HEK293T (cell line): ENCODE data around the gene NXN.
A peak's percentile ranks its signal among the peaks of the same experiment; 100 is the strongest.

Experiments
- CTCF ChIA-PET: fragments of 350-600 bp; formaldehyde crosslinking; extraction: SDS; loops from one replicate; lab custom pipeline; 2021; ENCODE audit warnings: antibody characterized with exemption, inconsistent platforms; lab: Yijun Ruan, JAX
- POLR2A ChIA-PET: fragments of 350-600 bp; formaldehyde crosslinking; extraction: SDS; loops from one replicate; lab custom pipeline; 2020; ENCODE audit warnings: antibody characterized with exemption, inconsistent platforms; lab: Yijun Ruan, JAX
- DNase-seq: peaks from one replicate; pipeline ENCODE4 v3.0.0; 2012; ENCODE audit warnings: mixed read lengths; ENCODE audit errors: extremely low spot score
- ARNT ChIP-seq: fragments of 450-650 bp; IDR thresholded peaks from 2 replicates; pipeline ENCODE4 v1.6.1; 2017; ENCODE audit warnings: mild to moderate bottlenecking
- BHLHE40 ChIP-seq: fragments of 450-650 bp; IDR thresholded peaks from 2 replicates; pipeline ENCODE4 v1.6.1; 2016; ENCODE audit warnings: mild to moderate bottlenecking, moderate library complexity, borderline replicate concordance
- CTBP1 ChIP-seq: fragments of 450-650 bp; IDR thresholded peaks from 2 replicates; pipeline ENCODE4 v1.6.1; 2016; ENCODE audit warnings: borderline replicate concordance
- ELF4 ChIP-seq: fragments of 450-650 bp; IDR thresholded peaks from 2 replicates; pipeline ENCODE4 v1.6.1; 2017; ENCODE audit warnings: antibody characterized with exemption
- FOXA1 ChIP-seq: fragments of 450-650 bp; IDR thresholded peaks from 2 replicates; pipeline ENCODE4 v1.6.1; 2016; ENCODE audit warnings: mild to moderate bottlenecking
- FOXK2 ChIP-seq: fragments of 450-650 bp; IDR thresholded peaks from 2 replicates; pipeline ENCODE4 v1.6.1; 2016; ENCODE audit warnings: mild to moderate bottlenecking
- FOXM1 ChIP-seq: fragments of 450-650 bp; IDR thresholded peaks from 2 replicates; pipeline ENCODE4 v1.6.1; 2017; ENCODE audit warnings: mild to moderate bottlenecking, borderline replicate concordance
- HDGF ChIP-seq: fragments of 450-650 bp; IDR thresholded peaks from 2 replicates; pipeline ENCODE4 v1.6.1; 2017; ENCODE audit warnings: antibody characterized with exemption, borderline replicate concordance
- L3MBTL2 ChIP-seq: fragments of 450-650 bp; conservative IDR thresholded peaks from 2 replicates; pipeline ENCODE4 v1.6.1; 2016; ENCODE audit warnings: mild to moderate bottlenecking
- LEF1 ChIP-seq: fragments of 450-650 bp; IDR thresholded peaks from 2 replicates; pipeline ENCODE4 v1.6.1; 2017; ENCODE audit warnings: mild to moderate bottlenecking, borderline replicate concordance
- NFRKB ChIP-seq: fragments of 450-650 bp; IDR thresholded peaks from 2 replicates; pipeline ENCODE4 v1.6.1; 2016; ENCODE audit warnings: mild to moderate bottlenecking, moderate library complexity
- SP1 ChIP-seq: fragments of 450-650 bp; IDR thresholded peaks from 2 replicates; pipeline ENCODE4 v1.6.1; 2017
- SUZ12 ChIP-seq: fragments of 450-650 bp; IDR thresholded peaks from 2 replicates; pipeline ENCODE4 v1.6.1; 2016; ENCODE audit warnings: mild to moderate bottlenecking
- TARDBP ChIP-seq: fragments of 450-650 bp; IDR thresholded peaks from 2 replicates; pipeline ENCODE4 v1.6.1; 2016
- ZNF384 ChIP-seq: fragments of 450-650 bp; IDR thresholded peaks from 2 replicates; pipeline ENCODE4 v1.6.1; 2016
- TF ChIP-seq, protein P1 (sequence below): fragments of 450-650 bp; IDR thresholded peaks from 2 replicates; pipeline ENCODE4 v1.6.1; 2016

Gene NXN

DNA sequence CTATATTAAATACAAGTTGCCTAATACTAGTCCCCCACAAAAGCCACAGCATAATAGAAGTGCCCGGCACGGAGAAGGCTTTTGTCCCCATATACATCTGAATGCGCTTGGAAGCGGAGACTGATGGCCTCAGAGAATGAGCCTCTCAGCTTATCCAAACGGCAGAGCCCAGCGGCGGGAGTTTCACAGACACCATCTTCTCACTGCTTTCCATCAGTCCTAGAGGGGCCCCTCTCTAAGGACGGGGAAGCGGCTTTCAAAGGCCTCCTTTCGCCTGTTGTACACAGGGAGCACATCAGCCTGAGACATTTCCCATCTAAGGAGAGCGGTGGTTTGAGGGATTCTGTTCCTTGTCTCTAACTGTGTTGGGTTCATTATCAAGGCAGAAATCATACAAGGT, 16.9 kb downstream of the NXN start:
- CTCF ChIA-PET, result no interaction called here
- TF ChIP-seq FOXK2, result no peak
- no peak for TF ChIP-seq ARNT
- TF ChIP-seq BHLHE40, result no peak
- TF ChIP-seq FOXM1, result no peak
- no peak for TF ChIP-seq LEF1
- no peak for TF ChIP-seq L3MBTL2
- no peak for TF ChIP-seq ELF4
- TF ChIP-seq, protein P1, sequence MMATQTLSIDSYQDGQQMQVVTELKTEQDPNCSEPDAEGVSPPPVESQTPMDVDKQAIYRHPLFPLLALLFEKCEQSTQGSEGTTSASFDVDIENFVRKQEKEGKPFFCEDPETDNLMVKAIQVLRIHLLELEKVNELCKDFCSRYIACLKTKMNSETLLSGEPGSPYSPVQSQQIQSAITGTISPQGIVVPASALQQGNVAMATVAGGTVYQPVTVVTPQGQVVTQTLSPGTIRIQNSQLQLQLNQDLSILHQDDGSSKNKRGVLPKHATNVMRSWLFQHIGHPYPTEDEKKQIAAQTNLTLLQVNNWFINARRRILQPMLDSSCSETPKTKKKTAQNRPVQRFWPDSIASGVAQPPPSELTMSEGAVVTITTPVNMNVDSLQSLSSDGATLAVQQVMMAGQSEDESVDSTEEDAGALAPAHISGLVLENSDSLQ, result no peak
- TF ChIP-seq FOXA1, result no peak
- no peak for TF ChIP-seq SUZ12
- TF ChIP-seq NFRKB, result no peak
- no peak for TF ChIP-seq TARDBP
- no peak for TF ChIP-seq CTBP1
- no peak for TF ChIP-seq HDGF
- no peak for TF ChIP-seq ZNF384
- no peak for TF ChIP-seq SP1
- no peak for DNase-seq
- POLR2A ChIA-PET, result no interaction called here

DNA sequence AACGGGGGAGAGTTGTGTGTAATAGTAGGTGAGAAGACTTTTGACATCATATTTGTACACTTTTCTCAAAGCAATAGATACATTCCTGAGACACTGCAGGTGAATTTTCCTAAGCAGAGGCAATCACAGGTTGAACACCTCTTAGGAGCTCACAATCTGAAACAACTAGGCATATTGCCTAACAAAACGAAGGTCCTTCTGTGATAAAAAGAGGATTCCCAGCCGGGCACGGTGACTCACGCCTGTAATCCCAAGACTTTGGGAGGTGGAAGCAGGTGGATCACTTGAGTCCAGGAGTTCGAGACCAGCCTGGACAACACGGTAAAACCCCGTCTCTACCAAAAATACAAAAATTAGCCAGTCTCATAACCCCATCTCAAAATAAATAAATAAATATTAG, 17.4 kb downstream of the NXN start:
- CTCF ChIA-PET, result no interaction called here
- POLR2A ChIA-PET, result no interaction called here

GRCh38 chr17:958712-959451, 20.7 kb downstream of the NXN start:
- ChIA-PET POLR2A (no interaction called here), CTCF (interaction anchor here (0.9 to 1.1 kb wide), 2 partner anchors 21 to 22 kb away, joined by 3 to 4 read pairs; partner anchors contain the start of gene NXN)
- TF ChIP-seq LEF1, result no peak
- TF ChIP-seq, protein P1, result no peak
- TF ChIP-seq ELF4, result no peak
- TF ChIP-seq SUZ12, result no peak
- TF ChIP-seq ARNT, result no peak
- TF ChIP-seq ZNF384, result no peak
- no peak for TF ChIP-seq FOXA1
- TF ChIP-seq FOXM1, result no peak
- no peak for TF ChIP-seq CTBP1
- no peak for TF ChIP-seq BHLHE40
- TF ChIP-seq NFRKB, result no peak
- TF ChIP-seq SP1, result no peak
- no peak for TF ChIP-seq HDGF
- no peak for TF ChIP-seq L3MBTL2
- TF ChIP-seq FOXK2, result no peak
- no peak for DNase-seq

More for the DNA sequence above, 17.4 kb downstream of the NXN start:
- no peak for TF ChIP-seq SUZ12
- TF ChIP-seq FOXK2, result no peak
- no peak for TF ChIP-seq BHLHE40
- no peak for TF ChIP-seq NFRKB
- TF ChIP-seq ELF4, result no peak
- no peak for TF ChIP-seq ARNT
- no peak for TF ChIP-seq HDGF
- TF ChIP-seq CTBP1, result no peak
- no peak for TF ChIP-seq L3MBTL2
- no peak for DNase-seq

GRCh38 chr17:957856-958421, 21.6 kb downstream of the NXN start:
- POLR2A ChIA-PET, result no interaction called here
- TF ChIP-seq SUZ12, result no peak
- no peak for TF ChIP-seq ARNT
- no peak for TF ChIP-seq ZNF384
- no peak for TF ChIP-seq FOXM1
- TF ChIP-seq ELF4, result no peak
- TF ChIP-seq BHLHE40, result no peak
- TF ChIP-seq, protein P1, result no peak
- no peak for TF ChIP-seq TARDBP
- no peak for TF ChIP-seq SP1
- TF ChIP-seq HDGF, result no peak
- TF ChIP-seq CTBP1, result no peak
- TF ChIP-seq FOXA1, result no peak
- TF ChIP-seq FOXK2, result no peak
- no peak for TF ChIP-seq NFRKB
- no peak for TF ChIP-seq LEF1
- no peak for TF ChIP-seq L3MBTL2
- CTCF ChIA-PET, result interaction anchor here (0.9 kb wide), 1 partner anchor 23 kb away, joined by 4 read pairs; no protein-coding TSS in a partner anchor
- no peak for DNase-seq

DNA sequence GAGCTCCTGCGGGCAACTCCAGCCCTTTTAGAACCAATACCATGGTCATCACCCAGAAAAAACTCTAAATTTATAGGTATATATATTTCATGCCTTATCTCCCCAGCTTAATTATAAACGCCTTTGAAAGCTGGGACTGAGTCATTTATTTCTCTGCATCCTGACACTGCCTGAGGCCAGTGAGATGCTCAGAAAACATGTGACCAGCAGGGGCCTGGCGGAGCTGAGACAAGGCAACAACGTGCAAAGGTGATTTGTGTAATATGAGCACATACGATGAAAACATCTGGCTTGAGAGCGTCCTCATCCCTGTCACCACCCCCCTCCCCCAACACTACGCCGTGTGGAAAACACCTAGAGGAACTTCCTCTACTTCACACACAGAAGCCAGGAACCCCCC, 22.7 kb downstream of the NXN start:
- TF ChIP-seq SUZ12, result no peak
- TF ChIP-seq, protein P1, result peak; percentile 35
- POLR2A ChIA-PET, result interaction anchor here (1.0 to 1.1 kb wide), 2 partner anchors 8 to 23 kb away, joined by 4 read pairs; partner anchors contain the start of gene NXN
- CTCF ChIA-PET, result interaction anchor here (0.5 kb wide), 1 partner anchor 61 kb away, joined by 3 read pairs; no protein-coding TSS in a partner anchor
- no peak for DNase-seq
